T-helper 1 cell treated with Interleukin-12 subunit alpha and Interleukin-12 subunit beta and Interleukin-4 antibody, amounts not matched to agents 30 μg/mL and 1 μg/mL, for 36 hours (primary cell): Measurements from ENCODE around the gene PACSIN2.
"Not testable (repeated sequence)": the region's sequence is repeated elsewhere in the genome, so short reads cannot be mapped to it uniquely, and the experiment has no call there.

Source experiments
- H3K27ac Mint-ChIP-seq: one replicate; pipeline ENCODE4 v1.8.0; 2021; ENCODE audit warnings: mild to moderate bottlenecking, mixed read lengths
- H3K27me3 Mint-ChIP-seq: one replicate; pipeline ENCODE4 v1.8.0; 2021; ENCODE audit warnings: low read depth, mixed read lengths
- H3K36me3 Mint-ChIP-seq: one replicate; pipeline ENCODE4 v1.8.0; 2021; ENCODE audit warnings: low read depth, mixed read lengths
- H3K4me1 Mint-ChIP-seq: one replicate; pipeline ENCODE4 v1.8.0; 2021; ENCODE audit warnings: low read depth, mixed read lengths
- H3K4me3 Mint-ChIP-seq: one replicate; pipeline ENCODE4 v1.8.0; 2021; ENCODE audit warnings: mild to moderate bottlenecking, moderate library complexity, mixed read lengths
- H3K9me3 Mint-ChIP-seq: one replicate; pipeline ENCODE4 v1.8.0; 2021; ENCODE audit warnings: mixed read lengths

Gene PACSIN2

GRCh38 chr22:42931421-42932196, 83.3 kb downstream of the PACSIN2 start:
- Mint-ChIP-seq H3K27ac (peak overlapping the region; percentile 11), H3K4me1 (peaks cover 36% of the 10 kb centered on the region), H3K9me3 (no peaks in the 10 kb centered on the region), H3K27me3 (no peaks in the 10 kb centered on the region), H3K36me3 (no peaks in the 10 kb centered on the region), H3K4me3 (peak overlapping the region; percentile 12)

GRCh38 chr22:42930810-42931420, 84.0 kb downstream of the PACSIN2 start:
- peak overlapping the region; percentile 11 for H3K27ac Mint-ChIP-seq
- H3K4me1 Mint-ChIP-seq, result peaks cover 34% of the 10 kb centered on the region
- no peaks in the 10 kb centered on the region for H3K27me3 Mint-ChIP-seq
- no peaks in the 10 kb centered on the region for H3K36me3 Mint-ChIP-seq
- H3K9me3 Mint-ChIP-seq, result no peaks in the 10 kb centered on the region
- no peak overlapping the region for H3K4me3 Mint-ChIP-seq

- Mint-ChIP-seq H3K4me1 (peaks cover 31% of the 10 kb centered on the region), H3K9me3 (no peaks in the 10 kb centered on the region), H3K27me3 (no peaks in the 10 kb centered on the region), H3K4me3 (no peak overlapping the region), H3K27ac (no peak overlapping the region), H3K36me3 (no peaks in the 10 kb centered on the region)
Measured at GRCh38 chr22:42929838-42930155, 85.2 kb downstream of the PACSIN2 start.

GRCh38 chr22:42928969-42929837, 85.7 kb downstream of the PACSIN2 start:
- H3K4me1 Mint-ChIP-seq, result peaks cover 27% of the 10 kb centered on the region
- no peaks in the 10 kb centered on the region for H3K36me3 Mint-ChIP-seq
- no peaks in the 10 kb centered on the region for H3K9me3 Mint-ChIP-seq
- H3K27me3 Mint-ChIP-seq, result no peaks in the 10 kb centered on the region
- no peak overlapping the region for H3K27ac Mint-ChIP-seq
- H3K4me3 Mint-ChIP-seq, result no peak overlapping the region

GRCh38 chr22:42927966-42928365, 87.0 kb downstream of the PACSIN2 start:
- Mint-ChIP-seq H3K36me3 (no peaks in the 10 kb centered on the region), H3K9me3 (no peaks in the 10 kb centered on the region), H3K4me3 (no peak overlapping the region), H3K27ac (no peak overlapping the region), H3K4me1 (peaks cover 16% of the 10 kb centered on the region), H3K27me3 (no peaks in the 10 kb centered on the region)

GRCh38 chr22:42926768-42927167, 88.2 kb downstream of the PACSIN2 start:
- Mint-ChIP-seq H3K4me1 (peaks cover 16% of the 10 kb centered on the region), H3K27ac (no peak overlapping the region), H3K27me3 (no peaks in the 10 kb centered on the region), H3K9me3 (no peaks in the 10 kb centered on the region), H3K36me3 (no peaks in the 10 kb centered on the region), H3K4me3 (no peak overlapping the region)

GRCh38 chr22:42926104-42926503, 88.8 kb downstream of the PACSIN2 start:
- no peaks in the 10 kb centered on the region for H3K27me3 Mint-ChIP-seq
- H3K27ac Mint-ChIP-seq, result no peak overlapping the region
- H3K4me1 Mint-ChIP-seq, result peaks cover 10% of the 10 kb centered on the region
- H3K9me3 Mint-ChIP-seq, result no peaks in the 10 kb centered on the region
- no peak overlapping the region for H3K4me3 Mint-ChIP-seq
- H3K36me3 Mint-ChIP-seq, result no peaks in the 10 kb centered on the region

- Mint-ChIP-seq H3K4me3 (no peak overlapping the region), H3K9me3 (no peaks in the 10 kb centered on the region), H3K27me3 (no peaks in the 10 kb centered on the region), H3K27ac (no peak overlapping the region), H3K4me1 (peaks cover 9% of the 10 kb centered on the region), H3K36me3 (no peaks in the 10 kb centered on the region)
Measured at GRCh38 chr22:42925598-42925997, 89.4 kb downstream of the PACSIN2 start.

GRCh38 chr22:42925031-42925430, 89.9 kb downstream of the PACSIN2 start:
- H3K36me3 Mint-ChIP-seq, H3K4me3 Mint-ChIP-seq, H3K27ac Mint-ChIP-seq, H3K27me3 Mint-ChIP-seq, H3K9me3 Mint-ChIP-seq, H3K4me1 Mint-ChIP-seq: not testable (repeated sequence)

GRCh38 chr22:42924436-42924835, 90.5 kb downstream of the PACSIN2 start:
- H3K9me3 Mint-ChIP-seq, result no peaks in the 10 kb centered on the region
- H3K27me3 Mint-ChIP-seq, result no peaks in the 10 kb centered on the region
- no peaks in the 10 kb centered on the region for H3K36me3 Mint-ChIP-seq
- H3K4me1 Mint-ChIP-seq, result peaks cover 9% of the 10 kb centered on the region
- H3K27ac Mint-ChIP-seq, result no peak overlapping the region
- H3K4me3 Mint-ChIP-seq, result no peak overlapping the region

GRCh38 chr22:42922374-42923191, 92.4 kb downstream of the PACSIN2 start:
- Mint-ChIP-seq H3K4me3 (no peak overlapping the region), H3K27me3 (no peaks in the 10 kb centered on the region), H3K9me3 (no peaks in the 10 kb centered on the region), H3K4me1 (peaks cover 8% of the 10 kb centered on the region), H3K36me3 (no peaks in the 10 kb centered on the region), H3K27ac (no peak overlapping the region)

- peaks cover 8% of the 10 kb centered on the region for H3K4me1 Mint-ChIP-seq
- no peak overlapping the region for H3K4me3 Mint-ChIP-seq
- no peaks in the 10 kb centered on the region for H3K9me3 Mint-ChIP-seq
- no peaks in the 10 kb centered on the region for H3K36me3 Mint-ChIP-seq
- H3K27me3 Mint-ChIP-seq, result no peaks in the 10 kb centered on the region
- no peak overlapping the region for H3K27ac Mint-ChIP-seq
Measured at GRCh38 chr22:42920101-42920820, 94.7 kb downstream of the PACSIN2 start.

- H3K4me3 Mint-ChIP-seq, result no peak overlapping the region
- no peak overlapping the region for H3K27ac Mint-ChIP-seq
- H3K4me1 Mint-ChIP-seq, result peaks cover 8% of the 10 kb centered on the region
- no peaks in the 10 kb centered on the region for H3K9me3 Mint-ChIP-seq
- no peaks in the 10 kb centered on the region for H3K27me3 Mint-ChIP-seq
- no peaks in the 10 kb centered on the region for H3K36me3 Mint-ChIP-seq
Measured at GRCh38 chr22:42919199-42919598, 95.8 kb downstream of the PACSIN2 start.

GRCh38 chr22:42918500-42918899, 96.4 kb downstream of the PACSIN2 start:
- H3K4me3 Mint-ChIP-seq, result no peak overlapping the region
- no peaks in the 10 kb centered on the region for H3K36me3 Mint-ChIP-seq
- H3K27me3 Mint-ChIP-seq, result no peaks in the 10 kb centered on the region
- no peaks in the 10 kb centered on the region for H3K9me3 Mint-ChIP-seq
- no peak overlapping the region for H3K27ac Mint-ChIP-seq
- H3K4me1 Mint-ChIP-seq, result peaks cover 8% of the 10 kb centered on the region
